HEK293 (cell line): Measurements from ENCODE around the gene PSMB9.

ENCODE experiments used
- CTCF ChIA-PET: fragments of 350-600 bp; formaldehyde crosslinking; extraction: SDS; loops from one replicate; lab custom pipeline; 2021; ENCODE audit warnings: antibody characterized with exemption; lab: Yijun Ruan, JAX
- POLR2A ChIA-PET: fragments of 300-600 bp; formaldehyde crosslinking; extraction: SDS; loops from one replicate; lab custom pipeline; 2020; ENCODE audit warnings: antibody characterized with exemption, inconsistent platforms; lab: Yijun Ruan, JAX
- H3K27ac ChIP-seq: fragments of 200-500 bp; sonication (Bioruptor generic); 2 replicates; pipeline ENCODE4 v1.5.1; 2014; ENCODE audit warnings: low read depth, low read length, control low read depth, inconsistent platforms; ENCODE audit errors: extremely low read depth
- H3K36me3 ChIP-seq, 2 experiments: fragments of 200-500 bp in 1 of 2; sonication (Bioruptor generic) in 1 of 2; 1 replicate in 1 of 2; 2 replicates in 1 of 2; pipeline ENCODE4 v1.5.1; 2014 to 2017; ENCODE audit warnings: inconsistent platforms in 2 of 2, low read length in 2 of 2; ENCODE audit not compliant: control insufficient read depth in 2 of 2, insufficient read depth in 1 of 2
- H3K4me1 ChIP-seq: fragments of 200-500 bp; sonication (Bioruptor generic); 2 replicates; pipeline ENCODE4 v1.5.1; 2014; ENCODE audit warnings: mild to moderate bottlenecking, low read length, inconsistent platforms; ENCODE audit not compliant: control insufficient read depth, insufficient read depth
- H3K4me3 ChIP-seq: 2 replicates; pipeline ENCODE4 v1.5.1; 2011; ENCODE audit warnings: low read depth, mild to moderate bottlenecking, control low read depth, low read length, moderate library complexity
- H3K9me3 ChIP-seq: fragments of 200-500 bp; sonication (Bioruptor generic); 2 replicates; pipeline ENCODE4 v1.5.1; 2014; ENCODE audit warnings: low read depth, low read length, inconsistent platforms; ENCODE audit not compliant: control insufficient read depth, insufficient read depth
- CTCF ChIP-seq: fragments of 450-650 bp; formaldehyde crosslinking; IDR thresholded peaks from 2 replicates; pipeline ENCODE4 v1.5.1; 2016; ENCODE audit warnings: missing biosample characterization, missing genetic modification characterization
- GLI2 ChIP-seq: fragments of 450-650 bp; formaldehyde crosslinking; IDR thresholded peaks from 2 replicates; pipeline ENCODE4; 2017; ENCODE audit warnings: missing biosample characterization, missing genetic modification characterization, low read depth, borderline replicate concordance
- HOXC10 ChIP-seq: sonication (generic); formaldehyde crosslinking; IDR thresholded peaks from 2 replicates; pipeline ENCODE4 v1.8.1; 2023; ENCODE audit warnings: mild to moderate bottlenecking, missing genetic modification reagents
- HOXD13 ChIP-seq: sonication (generic); formaldehyde crosslinking; IDR thresholded peaks from 2 replicates; pipeline ENCODE4 v1.8.0; 2022; ENCODE audit warnings: missing genetic modification reagents, borderline replicate concordance
- MZF1 ChIP-seq: fragments of 450-650 bp; formaldehyde crosslinking; IDR thresholded peaks from 2 replicates; pipeline ENCODE4 v1.5.1; 2017; ENCODE audit warnings: missing biosample characterization, missing genetic modification characterization, borderline replicate concordance
- PATZ1 ChIP-seq: fragments of 450-650 bp; formaldehyde crosslinking; IDR thresholded peaks from 2 replicates; pipeline ENCODE4 v1.5.1; 2016; ENCODE audit warnings: missing biosample characterization, missing genetic modification characterization
- PRDM1 ChIP-seq: fragments of 450-650 bp; formaldehyde crosslinking; IDR thresholded peaks from 2 replicates; pipeline ENCODE4; 2016; ENCODE audit warnings: missing biosample characterization, missing genetic modification characterization
- ZBTB7A ChIP-seq: fragments of 450-650 bp; formaldehyde crosslinking; IDR thresholded peaks from 2 replicates; pipeline ENCODE4 v1.5.1; 2016; ENCODE audit warnings: low read depth, missing biosample characterization, missing genetic modification characterization
- ZFHX2 ChIP-seq: fragments of 450-650 bp; formaldehyde crosslinking; conservative IDR thresholded peaks from 2 replicates; pipeline ENCODE4 v1.5.1; 2016; ENCODE audit warnings: missing biosample characterization, missing genetic modification characterization
- ZNF202 ChIP-seq: fragments of 450-650 bp; formaldehyde crosslinking; IDR thresholded peaks from 2 replicates; pipeline ENCODE4 v1.5.1; 2016; ENCODE audit warnings: missing biosample characterization, missing genetic modification characterization, borderline replicate concordance
- ZNF214 ChIP-seq: fragments of 450-650 bp; formaldehyde crosslinking; IDR thresholded peaks from 2 replicates; pipeline ENCODE4 v1.5.1; 2017; ENCODE audit warnings: missing biosample characterization, mild to moderate bottlenecking, missing genetic modification characterization, borderline replicate concordance
- ZNF266 ChIP-seq: fragments of 450-650 bp; formaldehyde crosslinking; IDR thresholded peaks from 2 replicates; pipeline ENCODE4 v1.5.1; 2016; ENCODE audit warnings: missing biosample characterization, missing genetic modification characterization, low read depth
- ZNF596 ChIP-seq: fragments of 450-650 bp; IDR thresholded peaks from 2 replicates; pipeline ENCODE4 v1.5.0; 2018; ENCODE audit warnings: missing biosample characterization, mild to moderate bottlenecking, missing genetic modification characterization, moderate library complexity
- ZNF621 ChIP-seq: fragments of 450-650 bp; formaldehyde crosslinking; IDR thresholded peaks from 2 replicates; pipeline ENCODE4 v1.5.1; 2017; ENCODE audit warnings: missing biosample characterization, missing genetic modification characterization
- ZNF654 ChIP-seq: fragments of 450-650 bp; formaldehyde crosslinking; IDR thresholded peaks from 2 replicates; pipeline ENCODE4 v1.5.1; 2016; ENCODE audit warnings: low read depth, missing biosample characterization, missing genetic modification characterization
- ZNF76 ChIP-seq: fragments of 450-650 bp; formaldehyde crosslinking; IDR thresholded peaks from 2 replicates; pipeline ENCODE4; 2016; ENCODE audit warnings: low read depth, missing biosample characterization, missing genetic modification characterization, borderline replicate concordance
- TF ChIP-seq, protein P1 (sequence below): fragments of 450-650 bp; formaldehyde crosslinking; IDR thresholded peaks from 2 replicates; pipeline ENCODE4 v1.5.1; 2016; ENCODE audit warnings: missing biosample characterization, missing genetic modification characterization
- TF ChIP-seq, protein P2 (sequence below): fragments of 450-650 bp; formaldehyde crosslinking; IDR thresholded peaks from 2 replicates; pipeline ENCODE4 v1.5.1; 2016; ENCODE audit warnings: missing biosample characterization, missing genetic modification characterization
- TF ChIP-seq, protein P3 (sequence below): fragments of 450-650 bp; IDR thresholded peaks from 2 replicates; pipeline ENCODE4 v1.5.1; 2018; ENCODE audit warnings: missing biosample characterization, mild to moderate bottlenecking, missing genetic modification characterization
- TF ChIP-seq, protein P4 (sequence below): fragments of 450-650 bp; formaldehyde crosslinking; IDR thresholded peaks from 2 replicates; pipeline ENCODE4 v1.5.1; 2017; ENCODE audit warnings: missing biosample characterization, missing genetic modification characterization

PSMB9 gene

DNA sequence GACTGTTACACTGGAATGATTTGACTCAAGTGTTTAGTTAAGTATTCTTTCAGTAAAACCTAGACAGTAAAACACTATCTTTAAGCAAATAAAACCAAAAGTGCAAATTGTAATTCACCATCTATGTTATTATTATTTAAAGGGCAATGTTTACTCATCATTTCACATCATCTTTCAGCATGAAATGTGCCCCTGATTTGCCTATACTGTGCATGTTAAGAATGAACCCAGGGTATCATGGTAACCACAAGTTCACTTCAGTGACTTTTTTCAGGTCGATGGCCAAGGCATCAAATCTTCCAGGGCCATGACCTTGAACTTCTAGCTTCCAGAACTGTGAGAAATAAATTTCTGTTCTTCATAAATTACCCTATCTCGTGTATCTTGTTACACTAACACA lies 35.1 kb upstream of the PSMB9 start (continued):
- no peak for TF ChIP-seq PATZ1 (tag by site-specific recombination)
- no peak for TF ChIP-seq ZNF621 (tag by site-specific recombination)
- no peak for TF ChIP-seq GLI2 (tag by site-specific recombination)
- no peak for TF ChIP-seq HOXC10 (CRISPR knock-in tag)
- TF ChIP-seq ZNF76 (tag by site-specific recombination), result no peak

DNA sequence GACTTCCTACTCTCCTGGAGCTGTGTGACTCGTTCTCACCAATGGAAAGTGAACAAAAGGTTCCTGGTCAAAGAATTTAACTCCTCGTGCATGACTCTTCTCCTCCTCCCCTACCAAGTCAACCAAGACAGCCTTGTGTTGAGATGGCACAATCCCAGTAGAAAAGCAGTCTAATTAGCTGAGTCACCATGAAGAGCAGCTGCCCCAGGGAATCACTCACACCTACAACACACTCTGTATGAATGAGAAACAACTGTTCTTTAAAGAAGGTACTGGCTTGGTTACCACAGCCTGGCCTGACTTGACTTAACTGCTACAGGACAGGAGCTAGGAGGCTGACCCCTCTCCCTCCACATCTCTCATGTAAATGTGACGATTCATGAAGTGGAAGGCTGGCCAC lies 34.3 kb upstream of the PSMB9 start:
- ChIA-PET CTCF (interaction anchor here (0.6 to 9.2 kb wide), 7 partner anchors 20 to 1670 kb away, joined by 3 to 107 read pairs (median 4); partner anchors contain the start of gene TAP2), POLR2A (no interaction called here)
- H3K4me1 ChIP-seq, result no peaks in the 10 kb centered on the region
- H3K4me3 ChIP-seq, result no peak overlapping the region
- TF ChIP-seq PRDM1 (peak; percentile 40; the same call in 1 of the 2 replicates), ZNF202 (tag by site-specific recombination) (no peak)
- TF ChIP-seq, protein P1, sequence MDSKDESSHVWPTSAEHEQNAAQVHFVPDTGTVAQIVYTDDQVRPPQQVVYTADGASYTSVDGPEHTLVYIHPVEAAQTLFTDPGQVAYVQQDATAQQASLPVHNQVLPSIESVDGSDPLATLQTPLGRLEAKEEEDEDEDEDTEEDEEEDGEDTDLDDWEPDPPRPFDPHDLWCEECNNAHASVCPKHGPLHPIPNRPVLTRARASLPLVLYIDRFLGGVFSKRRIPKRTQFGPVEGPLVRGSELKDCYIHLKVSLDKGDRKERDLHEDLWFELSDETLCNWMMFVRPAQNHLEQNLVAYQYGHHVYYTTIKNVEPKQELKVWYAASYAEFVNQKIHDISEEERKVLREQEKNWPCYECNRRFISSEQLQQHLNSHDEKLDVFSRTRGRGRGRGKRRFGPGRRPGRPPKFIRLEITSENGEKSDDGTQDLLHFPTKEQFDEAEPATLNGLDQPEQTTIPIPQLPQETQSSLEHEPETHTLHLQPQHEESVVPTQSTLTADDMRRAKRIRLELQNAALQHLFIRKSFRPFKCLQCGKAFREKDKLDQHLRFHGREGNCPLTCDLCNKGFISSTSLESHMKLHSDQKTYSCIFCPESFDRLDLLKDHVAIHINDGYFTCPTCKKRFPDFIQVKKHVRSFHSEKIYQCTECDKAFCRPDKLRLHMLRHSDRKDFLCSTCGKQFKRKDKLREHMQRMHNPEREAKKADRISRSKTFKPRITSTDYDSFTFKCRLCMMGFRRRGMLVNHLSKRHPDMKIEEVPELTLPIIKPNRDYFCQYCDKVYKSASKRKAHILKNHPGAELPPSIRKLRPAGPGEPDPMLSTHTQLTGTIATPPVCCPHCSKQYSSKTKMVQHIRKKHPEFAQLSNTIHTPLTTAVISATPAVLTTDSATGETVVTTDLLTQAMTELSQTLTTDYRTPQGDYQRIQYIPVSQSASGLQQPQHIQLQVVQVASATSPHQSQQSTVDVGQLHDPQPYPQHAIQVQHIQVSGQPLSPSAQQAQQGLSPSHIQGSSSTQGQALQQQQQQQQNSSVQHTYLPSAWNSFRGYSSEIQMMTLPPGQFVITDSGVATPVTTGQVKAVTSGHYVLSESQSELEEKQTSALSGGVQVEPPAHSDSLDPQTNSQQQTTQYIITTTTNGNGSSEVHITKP, result peak; percentile 28; the same call in 1 of the 2 replicates
- H3K27ac ChIP-seq, result no peak overlapping the region
- H3K36me3 ChIP-seq, result no peaks in the 10 kb centered on the region
- no peaks in the 10 kb centered on the region for H3K9me3 ChIP-seq

DNA sequence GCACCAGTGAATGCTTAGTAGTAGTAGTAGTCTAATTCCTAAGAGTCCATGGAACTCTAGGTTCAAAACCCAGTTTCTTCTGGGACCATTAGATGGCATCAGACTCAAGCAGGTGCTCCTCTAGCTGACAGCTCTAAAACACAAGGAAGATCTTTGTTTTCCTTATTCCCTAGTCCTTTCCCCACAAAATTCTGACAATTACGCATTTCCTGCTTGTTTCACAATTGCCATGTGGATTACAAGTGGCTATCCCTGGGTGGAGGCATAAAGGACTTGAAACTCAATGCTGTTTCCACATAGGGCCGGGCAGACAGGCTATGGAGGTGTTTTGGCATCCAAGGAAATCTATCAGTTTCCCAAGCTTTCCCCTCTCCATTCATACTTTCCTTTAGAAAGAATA lies 28.0 kb upstream of the PSMB9 start:
- Histone ChIP-seq H3K9me3 (no peaks in the 10 kb centered on the region), H3K36me3 (peaks cover 0 to 31% of the 10 kb centered on the region in 2 experiments; a peak in 1 of 3 replicates), H3K27ac (no peak overlapping the region), H3K4me3 (no peak overlapping the region), H3K4me1 (no peaks in the 10 kb centered on the region)
- ChIA-PET CTCF (interaction anchor here (0.5 to 9.2 kb wide), 18 partner anchors 14 to 158 kb away, joined by 3 to 116 read pairs (median 4); partner anchors contain the start of genes HLA-DMA and TAP2), POLR2A (interaction anchor here (1.2 to 1.9 kb wide), 2 partner anchors 13 to 27 kb away, joined by 3 to 13 read pairs; partner anchors contain the start of genes PSMB9, TAP1 and TAP2)
- TF ChIP-seq, protein P2, sequence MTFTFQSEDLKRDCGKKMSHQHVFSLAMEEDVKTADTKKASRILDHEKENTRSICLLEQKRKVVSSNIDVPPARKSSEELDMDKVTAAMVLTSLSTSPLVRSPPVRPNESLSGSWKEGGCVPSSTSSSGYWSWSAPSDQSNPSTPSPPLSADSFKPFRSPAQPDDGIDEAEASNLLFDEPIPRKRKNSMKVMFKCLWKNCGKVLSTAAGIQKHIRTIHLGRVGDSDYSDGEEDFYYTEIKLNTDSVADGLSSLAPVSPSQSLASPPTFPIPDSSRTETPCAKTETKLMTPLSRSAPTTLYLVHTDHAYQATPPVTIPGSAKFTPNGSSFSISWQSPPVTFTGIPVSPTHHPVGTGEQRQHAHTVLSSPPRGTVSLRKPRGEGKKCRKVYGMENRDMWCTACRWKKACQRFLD, result no peak
- no peak for TF ChIP-seq HOXC10 (CRISPR knock-in tag)
- TF ChIP-seq, protein P3, sequence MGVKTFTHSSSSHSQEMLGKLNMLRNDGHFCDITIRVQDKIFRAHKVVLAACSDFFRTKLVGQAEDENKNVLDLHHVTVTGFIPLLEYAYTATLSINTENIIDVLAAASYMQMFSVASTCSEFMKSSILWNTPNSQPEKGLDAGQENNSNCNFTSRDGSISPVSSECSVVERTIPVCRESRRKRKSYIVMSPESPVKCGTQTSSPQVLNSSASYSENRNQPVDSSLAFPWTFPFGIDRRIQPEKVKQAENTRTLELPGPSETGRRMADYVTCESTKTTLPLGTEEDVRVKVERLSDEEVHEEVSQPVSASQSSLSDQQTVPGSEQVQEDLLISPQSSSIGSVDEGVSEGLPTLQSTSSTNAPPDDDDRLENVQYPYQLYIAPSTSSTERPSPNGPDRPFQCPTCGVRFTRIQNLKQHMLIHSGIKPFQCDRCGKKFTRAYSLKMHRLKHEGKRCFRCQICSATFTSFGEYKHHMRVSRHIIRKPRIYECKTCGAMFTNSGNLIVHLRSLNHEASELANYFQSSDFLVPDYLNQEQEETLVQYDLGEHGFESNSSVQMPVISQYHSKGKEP (tag by site-specific recombination), result no peak
- no peak for TF ChIP-seq ZBTB7A
- no peak for TF ChIP-seq HOXD13
- TF ChIP-seq ZNF214 (tag by site-specific recombination), result no peak
- TF ChIP-seq MZF1 (tag by site-specific recombination), result no peak
- no peak for TF ChIP-seq ZNF596
- TF ChIP-seq ZFHX2, result no peak
- TF ChIP-seq, protein P4, sequence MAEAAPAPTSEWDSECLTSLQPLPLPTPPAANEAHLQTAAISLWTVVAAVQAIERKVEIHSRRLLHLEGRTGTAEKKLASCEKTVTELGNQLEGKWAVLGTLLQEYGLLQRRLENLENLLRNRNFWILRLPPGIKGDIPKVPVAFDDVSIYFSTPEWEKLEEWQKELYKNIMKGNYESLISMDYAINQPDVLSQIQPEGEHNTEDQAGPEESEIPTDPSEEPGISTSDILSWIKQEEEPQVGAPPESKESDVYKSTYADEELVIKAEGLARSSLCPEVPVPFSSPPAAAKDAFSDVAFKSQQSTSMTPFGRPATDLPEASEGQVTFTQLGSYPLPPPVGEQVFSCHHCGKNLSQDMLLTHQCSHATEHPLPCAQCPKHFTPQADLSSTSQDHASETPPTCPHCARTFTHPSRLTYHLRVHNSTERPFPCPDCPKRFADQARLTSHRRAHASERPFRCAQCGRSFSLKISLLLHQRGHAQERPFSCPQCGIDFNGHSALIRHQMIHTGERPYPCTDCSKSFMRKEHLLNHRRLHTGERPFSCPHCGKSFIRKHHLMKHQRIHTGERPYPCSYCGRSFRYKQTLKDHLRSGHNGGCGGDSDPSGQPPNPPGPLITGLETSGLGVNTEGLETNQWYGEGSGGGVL (tag by site-specific recombination), result no peak
- TF ChIP-seq CTCF (tag by site-specific recombination), result peak; percentile 51; the same call in 1 of the 2 replicates
- no peak for TF ChIP-seq ZNF266 (tag by site-specific recombination)
- peak; percentile 73 for TF ChIP-seq ZNF654 (tag by site-specific recombination)
